AG20443 (cell line): ENCODE measurements around the gene EPS15.
"Not testable (repeated sequence)": the region's sequence is repeated elsewhere in the genome, so short reads cannot be mapped to it uniquely, and the experiment has no call there.

ENCODE experiments used
- DNase-seq: peaks from one replicate; pipeline ENCODE4 v3.0.0; 2012; ENCODE audit warnings: low spot score, mixed read lengths

The EPS15 gene

DNA sequence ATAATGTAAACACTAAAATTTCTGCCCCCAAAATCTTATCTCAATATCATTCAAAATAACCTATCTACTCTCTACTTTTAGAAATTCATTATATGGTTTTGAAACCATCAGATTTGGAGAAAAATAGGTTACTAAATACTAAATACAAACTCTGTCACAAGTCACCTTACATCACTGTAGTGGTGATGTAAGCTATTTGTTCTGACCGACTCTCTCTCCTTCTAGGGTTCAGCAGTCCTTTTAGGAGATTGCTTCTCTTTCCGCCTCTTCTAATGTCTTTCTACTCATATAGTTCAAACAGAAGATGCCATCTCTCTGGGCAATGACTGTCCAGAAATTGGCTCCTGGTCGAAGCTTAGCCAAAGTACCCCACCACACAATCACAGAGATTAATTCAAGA lies 93.1 kb downstream of the EPS15 start:
- DNase-seq: no peak

DNA sequence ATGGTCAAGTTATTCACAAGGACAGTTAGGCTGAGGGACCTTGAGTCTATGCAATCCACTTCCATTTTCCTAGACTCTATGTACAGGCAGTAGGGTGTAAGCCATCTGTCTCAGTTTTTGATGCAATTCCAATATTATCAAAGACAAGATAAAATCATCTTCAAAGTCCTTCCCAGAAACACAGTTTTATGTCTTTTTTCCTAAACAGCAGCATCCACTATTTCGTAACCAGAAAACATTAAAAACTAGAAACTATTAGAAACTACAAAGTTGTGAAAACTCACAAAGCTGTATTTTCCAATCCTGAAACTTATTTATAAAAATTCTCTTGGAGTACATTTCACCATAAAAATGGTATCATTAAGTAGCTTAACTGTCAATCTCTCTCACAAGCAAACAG lies 93.8 kb downstream of the EPS15 start:
- DNase-seq: no peak

DNA sequence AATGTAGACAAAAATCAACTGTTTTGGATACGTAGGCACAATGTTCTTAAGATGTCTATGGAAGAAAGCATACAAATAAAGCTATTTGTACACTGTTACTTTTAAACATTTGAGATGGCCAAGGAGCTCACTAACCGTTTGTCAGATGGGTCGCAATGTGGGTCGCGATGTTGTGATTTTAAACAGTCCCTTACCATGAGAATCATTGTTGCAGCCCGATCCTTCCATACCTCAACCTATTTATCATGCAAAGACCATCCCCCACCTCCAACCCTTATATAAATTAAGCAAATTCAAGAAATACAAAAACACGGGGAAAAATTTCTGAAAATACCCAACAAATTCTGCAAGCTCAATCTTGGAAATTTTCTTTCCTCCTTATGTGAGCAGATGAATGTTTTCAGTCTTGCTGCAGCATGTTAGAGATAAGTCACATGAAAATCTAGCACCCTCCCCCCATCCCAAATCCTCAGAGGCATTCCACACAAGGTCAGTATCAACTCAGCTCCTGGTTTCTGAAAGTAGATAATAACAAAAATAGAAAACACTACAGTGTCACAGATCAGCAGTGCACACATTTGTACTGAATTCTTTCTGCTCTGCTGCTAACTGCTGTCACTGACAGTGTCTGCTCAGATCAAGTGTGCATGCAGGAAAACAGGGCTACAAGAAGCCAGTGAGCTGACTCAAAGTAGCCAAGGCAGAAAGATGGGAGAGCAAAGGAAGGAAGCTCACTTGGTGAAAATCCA lies 95.8 kb downstream of the EPS15 start:
- DNase-seq: peak; percentile 37

DNA sequence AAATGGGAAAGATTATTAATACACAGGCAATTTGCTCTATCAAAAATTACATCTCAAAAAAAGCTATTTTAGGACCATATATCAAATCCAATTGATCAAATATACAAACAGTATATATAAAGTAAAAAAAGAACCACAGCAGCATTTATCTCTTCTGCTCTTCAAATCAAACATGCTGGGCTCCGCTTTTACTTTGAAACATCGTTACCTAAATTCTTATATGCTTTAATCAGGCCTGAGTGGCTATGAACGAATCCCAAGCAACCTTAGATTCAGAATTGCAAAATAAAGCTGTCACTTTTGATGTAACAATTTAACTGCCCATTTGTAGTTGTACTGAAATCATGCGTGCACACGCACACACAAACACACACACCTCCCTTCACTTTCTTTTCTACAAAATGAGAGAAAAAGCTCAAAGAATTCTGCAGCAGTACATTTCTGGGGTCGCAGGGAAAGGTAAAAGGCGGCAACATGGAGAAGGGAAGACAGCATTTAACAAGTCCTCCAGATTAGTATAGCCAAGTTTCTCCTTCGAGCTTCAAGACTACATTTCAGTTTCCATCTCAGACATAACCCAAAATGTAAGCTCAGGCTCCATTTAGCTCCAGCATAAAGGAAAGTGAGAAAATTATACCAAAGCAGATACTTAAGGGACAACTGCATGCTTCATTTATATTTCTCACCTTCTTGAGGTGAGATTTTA lies 96.5 kb downstream of the EPS15 start:
- no peak for DNase-seq

DNA sequence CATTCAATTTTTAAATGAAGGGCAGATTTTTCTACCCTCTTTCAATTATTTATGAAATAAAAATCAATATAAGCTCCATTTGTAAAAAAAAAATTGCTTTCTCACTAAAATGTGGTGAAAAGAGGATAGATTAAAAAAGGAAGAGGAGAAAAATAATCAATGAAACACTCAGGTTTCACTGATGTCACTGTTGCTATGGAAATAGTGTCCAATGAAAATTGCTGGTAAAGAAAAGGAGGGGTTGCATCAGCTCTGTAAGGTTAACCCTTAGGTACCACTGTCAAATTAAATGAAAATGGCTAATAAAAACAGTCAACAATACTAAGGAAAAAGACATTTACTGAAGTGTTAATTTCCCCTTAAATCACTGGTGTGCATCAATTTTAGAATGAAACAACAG lies 97.1 kb downstream of the EPS15 start:
- peak; percentile 78 for DNase-seq

DNA sequence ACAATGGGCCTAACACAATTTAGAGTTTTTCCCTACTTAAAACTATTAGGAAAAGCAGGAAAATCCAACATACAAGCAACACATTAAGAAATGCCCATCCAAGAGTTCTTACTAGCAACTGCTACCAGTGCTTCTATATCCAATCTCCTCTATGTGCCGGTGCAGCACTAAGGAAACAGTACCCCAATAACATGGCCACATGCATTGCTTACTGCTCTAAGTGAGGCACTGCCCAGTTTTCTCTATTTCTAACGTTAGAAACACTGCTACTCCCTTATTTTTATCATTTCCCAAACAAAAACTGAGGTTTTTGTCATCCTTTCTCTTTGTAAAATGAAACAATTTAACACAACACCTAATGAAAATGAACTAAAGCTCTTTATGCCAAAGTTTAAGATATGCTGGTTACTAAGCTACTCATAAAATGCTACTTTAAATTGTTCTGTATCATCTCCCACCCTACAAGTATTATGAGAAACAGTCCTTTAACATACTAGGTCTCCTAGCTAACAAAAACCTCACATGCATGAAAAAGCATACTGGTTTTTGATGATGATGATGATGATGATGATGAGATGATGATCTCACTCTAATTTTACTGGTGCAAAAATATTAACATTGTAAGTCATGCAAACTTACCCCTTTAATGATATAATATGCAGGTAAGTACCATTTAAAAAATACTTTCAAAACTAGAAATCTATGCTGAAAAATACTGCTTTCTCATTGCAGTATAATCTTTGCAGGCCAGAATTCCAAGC lies 98.0 kb downstream of the EPS15 start:
- no peak for DNase-seq

DNA sequence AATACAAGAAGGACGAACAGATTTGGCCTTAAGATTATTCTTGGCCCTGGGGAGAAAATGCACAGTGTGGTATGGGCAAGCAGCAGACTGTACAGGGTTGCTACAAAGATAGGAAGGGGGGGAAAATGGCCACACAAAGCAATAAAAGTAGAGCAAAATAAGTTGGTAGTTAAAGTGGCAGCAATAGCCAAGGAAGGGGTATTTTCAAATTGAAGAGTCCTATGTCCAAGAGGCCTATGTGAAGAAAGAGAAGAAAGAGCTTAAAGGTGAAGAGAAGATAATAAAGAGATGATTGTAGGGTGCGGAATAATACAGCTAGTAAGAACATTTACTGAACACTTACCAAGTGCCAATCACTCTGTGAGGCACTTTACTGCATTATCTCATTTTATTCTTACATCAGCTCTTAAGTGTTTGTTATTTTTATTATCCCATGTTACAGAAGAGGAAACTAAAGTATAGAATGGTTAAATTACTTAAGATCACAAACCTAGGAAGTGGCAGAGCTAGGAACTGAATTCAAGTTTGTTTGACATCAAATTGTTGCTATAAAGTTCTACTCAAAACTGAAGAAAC lies 100.6 kb downstream of the EPS15 start:
- DNase-seq: no peak

DNA sequence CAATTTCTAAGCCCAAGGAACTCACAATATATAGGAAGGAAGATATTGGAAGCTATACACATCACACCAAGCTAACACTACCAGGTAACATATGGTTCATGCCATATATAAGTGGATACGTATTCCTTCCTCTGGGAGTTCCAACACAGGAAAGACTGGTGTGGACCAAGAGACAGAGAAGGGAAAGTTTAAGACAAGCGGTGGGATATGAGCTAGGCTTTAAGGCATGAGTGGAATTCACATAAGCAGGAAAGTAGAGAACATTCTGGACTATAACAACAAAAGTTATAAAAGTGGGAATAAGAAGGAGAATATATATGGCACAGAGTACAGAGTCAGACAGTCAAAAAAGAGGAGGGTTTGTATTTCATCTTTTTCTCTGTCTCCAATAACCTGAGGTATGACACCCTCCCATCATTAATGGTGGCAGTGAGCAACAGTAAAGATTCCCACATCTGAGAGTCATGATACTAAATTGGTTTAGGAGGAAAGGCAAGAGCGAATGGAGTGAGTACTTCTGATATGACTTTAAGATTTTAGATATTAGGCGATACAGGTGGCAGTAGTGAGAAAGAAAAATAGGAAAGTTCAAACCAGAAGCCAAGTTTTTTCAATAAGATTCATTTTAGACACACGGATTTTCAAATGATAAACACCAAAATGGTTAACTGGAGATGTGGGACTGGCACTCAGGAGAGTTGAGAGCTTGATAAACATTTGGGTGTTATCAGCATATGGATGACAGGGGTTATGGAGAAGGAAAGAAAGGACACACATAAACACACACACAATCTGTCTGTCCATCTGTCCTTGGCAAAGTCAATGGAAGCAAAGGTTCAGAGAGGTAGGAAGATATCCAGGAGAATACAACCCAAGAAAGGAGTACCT lies 101.3 kb downstream of the EPS15 start:
- DNase-seq: no peak

DNA sequence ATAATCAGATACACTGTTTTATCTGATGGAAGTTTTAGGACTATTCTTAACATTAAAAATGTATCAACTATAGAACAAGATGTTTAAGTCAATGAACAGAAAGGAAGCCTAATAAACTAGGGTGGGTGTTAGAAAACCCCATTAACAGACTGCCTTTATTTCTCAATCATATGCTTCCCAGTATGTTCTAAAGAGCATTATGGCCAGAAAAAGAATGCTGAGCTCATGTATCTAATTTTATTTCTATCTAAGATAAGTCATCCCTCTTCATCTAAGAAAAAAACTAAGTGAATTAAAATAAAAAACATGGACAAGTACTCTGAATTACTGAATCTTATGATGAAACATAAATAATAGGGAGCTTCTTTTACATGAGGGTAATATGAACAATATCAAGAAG lies 102.2 kb downstream of the EPS15 start:
- DNase-seq: no peak

DNA sequence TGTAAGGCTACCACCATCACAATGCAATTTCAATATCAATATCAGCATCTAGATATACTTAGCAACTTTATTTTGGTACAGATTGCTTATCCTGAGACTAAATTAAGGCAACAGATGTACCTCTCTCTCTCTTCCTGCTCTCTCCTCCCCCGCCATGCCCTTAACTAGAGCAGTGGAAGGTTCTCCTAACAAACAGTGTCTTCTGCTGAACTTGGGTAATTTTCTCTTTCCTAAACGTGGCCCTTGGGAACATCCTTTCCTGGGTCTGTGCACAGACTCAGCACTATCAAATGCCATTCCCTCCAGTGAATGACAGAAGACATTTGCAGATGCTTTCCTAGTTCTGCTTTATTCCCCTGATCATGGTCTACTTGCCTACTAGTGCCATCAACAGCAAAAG lies 103.1 kb downstream of the EPS15 start:
- DNase-seq: no peak

DNA sequence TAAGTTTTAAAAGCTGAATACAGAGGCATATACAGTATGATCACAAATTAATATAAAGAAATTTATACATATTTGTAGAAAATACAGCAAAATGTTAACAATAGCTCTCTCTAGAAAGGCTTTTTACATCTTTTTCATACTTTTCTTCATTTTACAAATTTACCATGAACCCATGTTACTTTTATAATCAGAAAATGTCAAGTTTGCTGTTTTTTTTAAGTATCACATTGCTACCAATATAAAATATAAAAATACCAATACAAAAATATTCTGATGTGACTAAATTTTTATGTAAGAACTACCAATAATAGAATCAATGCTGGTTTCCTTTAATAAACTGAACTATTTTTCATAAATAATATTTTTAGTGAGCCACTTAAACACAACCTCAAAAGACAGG lies 104.3 kb downstream of the EPS15 start:
- no peak for DNase-seq

DNA sequence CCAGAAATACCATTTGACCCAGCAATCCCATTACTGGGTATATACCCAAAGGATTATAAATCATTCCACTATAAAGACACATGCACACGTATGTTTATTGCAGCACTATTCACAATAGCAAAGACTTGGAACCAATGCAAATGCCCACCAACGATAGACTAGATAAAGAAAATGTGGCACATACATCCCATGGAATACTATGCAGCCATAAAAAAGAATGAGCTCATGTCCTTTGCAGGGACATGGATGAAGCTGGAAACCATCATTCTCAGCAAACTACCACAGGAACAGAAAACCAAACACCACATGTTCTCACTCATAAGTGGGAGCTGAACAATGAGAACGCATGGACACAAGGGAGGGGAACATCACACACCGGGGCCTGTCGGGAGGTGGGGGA lies 107.2 kb downstream of the EPS15 start:
- DNase-seq: not testable (repeated sequence)

DNA sequence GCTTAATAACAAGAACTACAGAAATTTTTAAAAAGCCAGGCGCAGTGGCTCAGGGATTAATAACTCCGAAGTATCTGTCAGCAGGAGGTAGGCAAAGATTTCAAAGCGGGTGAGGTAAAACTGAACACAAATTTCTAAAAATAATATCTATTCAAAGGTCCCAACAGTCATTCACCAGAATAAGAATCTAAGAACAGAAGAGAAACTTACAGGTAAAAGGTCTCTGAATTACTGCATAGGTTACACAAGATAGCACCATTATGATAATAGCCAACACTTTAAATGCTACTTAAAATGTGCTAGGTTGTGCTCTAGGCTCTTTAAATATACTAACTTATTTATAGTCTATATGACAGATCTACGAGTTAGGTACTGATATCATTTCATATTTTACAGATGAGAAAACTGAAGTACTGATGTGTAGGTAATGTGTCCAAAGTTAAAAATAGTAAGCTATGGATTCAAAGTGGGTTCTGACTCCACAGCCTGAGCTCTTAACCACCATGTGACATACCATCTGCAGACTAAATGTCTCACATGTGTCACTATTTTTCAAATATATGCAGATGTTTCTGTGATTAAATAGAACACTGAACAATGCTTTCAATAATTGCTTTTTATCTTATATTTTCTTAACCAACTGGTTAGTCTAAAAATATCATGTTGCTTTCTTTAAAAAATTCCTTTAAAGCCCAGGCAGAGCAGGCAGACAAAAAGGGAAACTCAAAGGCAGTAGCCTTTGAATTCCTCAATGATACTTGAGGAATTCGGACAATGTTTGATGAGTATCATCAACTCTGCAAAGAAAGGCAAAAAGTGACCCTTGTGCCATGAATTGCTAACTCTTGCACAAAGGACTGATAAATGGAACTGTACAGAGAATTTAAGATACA lies 108.3 kb downstream of the EPS15 start:
- DNase-seq: peak; percentile 18

DNA sequence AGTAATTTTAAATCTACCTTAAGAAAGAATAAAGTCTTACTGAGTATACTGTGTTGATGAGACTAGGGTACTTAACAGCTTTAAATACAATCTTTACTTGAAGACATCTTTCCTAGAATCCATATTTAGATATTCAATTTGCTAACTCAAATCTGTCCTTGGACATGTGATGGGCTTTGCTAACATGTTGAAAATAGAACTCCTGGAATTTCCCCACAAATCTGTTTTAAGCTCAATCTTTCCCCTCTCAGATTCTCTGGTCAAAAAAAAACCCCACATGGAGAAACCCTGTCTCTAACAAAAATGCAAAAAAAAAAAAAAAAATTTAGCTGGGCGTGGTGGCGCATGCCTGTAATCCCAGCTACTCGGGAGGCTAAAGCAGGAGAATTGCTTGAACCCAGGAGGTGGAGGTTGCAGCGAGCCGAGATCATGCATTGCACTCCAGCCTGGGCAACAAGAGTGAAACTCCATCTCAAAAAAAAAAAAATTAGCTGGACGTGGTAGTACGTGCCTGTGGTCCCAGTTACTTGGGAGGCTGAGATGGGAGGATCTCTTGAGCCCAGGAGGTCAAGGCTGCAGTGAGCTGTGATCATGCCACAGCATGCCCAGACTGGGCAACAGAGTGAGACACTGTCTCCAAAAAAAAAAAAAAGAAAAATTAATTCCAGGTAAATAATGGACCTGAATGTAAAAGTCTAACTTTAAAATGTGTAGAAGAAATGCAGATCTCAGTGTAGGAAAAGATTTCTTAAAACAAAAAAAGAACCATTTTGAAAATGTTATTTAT lies 109.1 kb downstream of the EPS15 start:
- not testable (repeated sequence) for DNase-seq

DNA sequence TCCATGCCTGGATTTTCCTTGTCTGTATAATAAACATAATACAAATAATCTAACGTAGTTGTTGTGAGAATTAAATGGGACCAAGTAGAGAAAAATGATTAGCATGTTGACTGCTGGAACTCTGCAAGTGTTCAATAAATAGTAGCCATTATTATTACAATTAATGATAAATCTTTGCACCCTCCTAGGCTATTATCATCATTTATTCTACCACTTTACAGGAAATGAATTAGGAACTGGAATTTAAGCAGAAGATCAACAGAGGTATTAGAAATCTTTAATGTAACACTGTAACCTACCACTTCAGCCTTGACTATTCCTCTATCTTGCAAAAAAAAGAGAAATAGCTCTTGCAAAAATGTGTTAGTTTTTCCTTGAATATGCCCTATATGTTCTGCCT lies 126.8 kb downstream of the EPS15 start:
- no peak for DNase-seq

DNA sequence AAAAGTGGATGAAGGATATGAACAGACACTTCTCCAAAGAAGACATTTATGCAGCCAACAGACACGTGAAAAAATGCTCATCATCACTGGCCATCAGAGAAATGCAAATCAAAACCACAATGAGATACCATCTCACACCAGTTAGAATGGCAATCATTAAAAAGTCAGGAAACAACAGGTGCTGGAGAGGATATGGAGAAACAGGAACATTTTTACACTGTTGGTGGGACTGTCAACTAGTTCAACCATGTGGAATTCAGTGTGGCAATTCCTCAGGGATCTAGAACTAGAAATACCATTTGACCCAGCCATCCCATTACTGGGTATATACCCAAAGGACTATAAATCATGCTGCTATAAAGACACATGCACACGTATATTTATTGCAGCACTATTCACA lies 128.4 kb downstream of the EPS15 start:
- not testable (repeated sequence) for DNase-seq

DNA sequence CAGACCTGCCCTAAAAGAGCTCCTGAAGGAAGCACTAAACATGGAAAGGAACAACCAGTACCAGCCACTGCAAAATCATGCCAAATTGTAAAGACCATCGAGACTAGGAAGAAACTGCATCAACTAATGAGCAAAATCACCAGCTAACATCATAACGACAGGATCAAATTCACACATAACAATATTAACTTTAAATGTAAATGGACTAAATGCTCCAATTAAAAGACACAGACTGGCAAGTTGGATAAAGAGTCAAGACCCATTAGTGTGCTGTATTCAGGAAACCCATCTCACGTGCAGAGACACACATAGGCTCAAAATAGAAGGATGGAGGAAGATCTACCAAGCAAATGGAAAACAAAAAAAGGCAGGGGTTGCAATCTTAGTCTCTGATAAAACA lies 131.8 kb downstream of the EPS15 start:
- DNase-seq: not testable (repeated sequence)

DNA sequence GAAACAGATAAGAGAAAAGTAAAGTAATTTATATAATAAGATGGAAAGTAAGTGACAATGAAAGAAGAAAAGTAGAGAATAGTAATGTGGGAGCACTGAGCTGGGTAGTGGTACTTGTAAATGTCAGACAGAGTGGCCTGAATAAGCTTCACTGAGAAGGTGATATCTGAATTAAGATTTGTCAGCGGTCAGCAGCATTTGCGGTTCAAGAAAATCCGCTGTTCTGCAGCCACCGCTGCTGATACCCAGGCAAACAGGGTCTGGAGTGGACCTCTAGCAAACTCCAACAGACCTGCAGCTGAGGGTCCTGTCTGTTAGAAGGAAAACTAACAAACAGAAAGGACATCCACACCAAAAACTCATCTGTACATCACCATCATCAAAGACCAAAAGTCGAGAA lies 132.8 kb downstream of the EPS15 start:
- not testable (repeated sequence) for DNase-seq

DNA sequence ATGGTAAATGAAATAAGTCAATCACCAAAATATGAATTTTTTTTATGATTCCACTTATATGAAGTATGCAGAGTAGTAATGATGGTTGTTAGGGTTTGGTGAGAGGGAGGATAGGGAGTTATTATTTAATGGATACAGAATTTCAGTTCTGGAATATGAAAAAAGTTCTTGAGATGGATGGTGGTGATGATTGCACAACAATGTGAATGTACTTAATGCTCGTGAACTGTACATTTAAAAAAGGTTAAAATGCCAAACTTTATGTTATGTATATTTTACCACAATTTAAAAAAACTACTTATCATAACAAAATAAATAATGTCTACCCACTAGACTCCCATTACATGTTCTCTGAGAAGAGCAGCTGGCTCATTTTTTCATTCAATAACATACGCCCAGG lies 133.3 kb downstream of the EPS15 start:
- DNase-seq: no peak

DNA sequence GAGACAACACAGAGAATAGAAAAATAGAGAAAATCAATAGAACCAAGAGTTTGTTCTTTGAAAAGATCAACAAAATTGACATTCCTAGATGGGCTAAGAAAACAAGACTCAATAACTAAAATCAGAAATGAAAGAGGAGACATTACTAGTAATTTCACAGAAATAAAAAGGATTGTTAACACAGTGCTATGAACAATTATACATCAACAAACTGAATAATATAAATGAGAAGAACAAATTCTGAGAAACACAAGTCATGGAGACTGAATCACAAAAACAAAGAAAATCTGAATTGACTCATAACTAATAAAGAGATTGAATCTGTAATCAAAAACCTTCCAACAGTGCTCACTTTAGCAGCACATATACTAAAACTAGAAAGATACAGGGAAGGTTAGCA lies 137.1 kb downstream of the EPS15 start:
- DNase-seq: no peak
